Mesendoderm (in vitro differentiated cells): ENCODE measurements around the gene NACAD.

Experiments used
- DNase-seq: peaks from one replicate; pipeline ENCODE4 v3.0.0; 2013
- H2AK5ac ChIP-seq: 2 replicates; pipeline ENCODE4 v1.6.1; 2013; ENCODE audit warnings: low read length, inconsistent platforms
- H2BK120ac ChIP-seq: 2 replicates; pipeline ENCODE4 v1.6.1; 2013; ENCODE audit warnings: low read depth, mild to moderate bottlenecking, low read length, moderate library complexity, mixed read lengths
- H2BK15ac ChIP-seq: replicated peaks from 2 replicates; pipeline ENCODE4 v1.6.1; 2013; ENCODE audit warnings: low read depth, mild to moderate bottlenecking, moderate library complexity
- H2BK5ac ChIP-seq: 2 replicates; pipeline ENCODE4 v1.6.1; 2013; ENCODE audit warnings: low read length, inconsistent platforms
- H3K18ac ChIP-seq: 2 replicates; pipeline ENCODE4 v1.6.1; 2013; ENCODE audit warnings: mild to moderate bottlenecking, low read length, mixed read lengths
- H3K23ac ChIP-seq: one replicate; pipeline ENCODE4 v1.6.1; 2013; ENCODE audit warnings: low read length
- H3K27ac ChIP-seq: 2 replicates; pipeline ENCODE4 v1.5.1; 2013; ENCODE audit warnings: low read depth, mild to moderate bottlenecking, inconsistent platforms, low read length, moderate library complexity
- H3K27me3 ChIP-seq: 2 replicates; pipeline ENCODE4 v1.6.1; 2013; ENCODE audit warnings: low read length, control low read depth, mild to moderate bottlenecking, inconsistent platforms; ENCODE audit not compliant: insufficient read depth, poor library complexity
- H3K36me3 ChIP-seq: 2 replicates; pipeline ENCODE4 v1.6.1; 2013; ENCODE audit warnings: low read length, inconsistent platforms; ENCODE audit not compliant: control insufficient read depth, insufficient read depth
- H3K4ac ChIP-seq: one replicate; pipeline ENCODE4 v1.6.1; 2013; ENCODE audit warnings: low read depth, mild to moderate bottlenecking, low read length, moderate library complexity
- H3K4me1 ChIP-seq: 2 replicates; pipeline ENCODE4 v1.6.1; 2013; ENCODE audit warnings: low read depth, low read length, inconsistent platforms; ENCODE audit not compliant: control insufficient read depth
- H3K4me2 ChIP-seq: 2 replicates; pipeline ENCODE4 v1.6.1; 2013; ENCODE audit warnings: low read length
- H3K4me3 ChIP-seq: 2 replicates; pipeline ENCODE4 v1.5.1; 2013; ENCODE audit warnings: mild to moderate bottlenecking, low read length
- H3K56ac ChIP-seq: one replicate; pipeline ENCODE4 v1.6.1; 2013; ENCODE audit warnings: low read length
- H3K79me1 ChIP-seq: 2 replicates; pipeline ENCODE4 v1.6.1; 2013; ENCODE audit warnings: low read length, inconsistent platforms
- H3K79me2 ChIP-seq: 2 replicates; pipeline ENCODE4 v1.6.1; 2013; ENCODE audit warnings: mild to moderate bottlenecking, low read length; ENCODE audit not compliant: control insufficient read depth, insufficient read depth
- H3K9ac ChIP-seq: 2 replicates; pipeline ENCODE4 v1.6.1; 2013; ENCODE audit warnings: low read length, inconsistent platforms
- H4K5ac ChIP-seq: one replicate; pipeline ENCODE4 v1.6.1; 2013; ENCODE audit warnings: low read length
- H4K8ac ChIP-seq: one replicate; pipeline ENCODE4 v1.6.1; 2013; ENCODE audit warnings: low read depth, mild to moderate bottlenecking, control low read depth, low read length, moderate library complexity
- WGBS: extraction: QIAGEN DNeasy Blood & Tissue Kit; methylation state at CpG from one replicate; pipeline ENCODE4 v1.1.7; 2013; ENCODE audit warnings: low lambda C conversion rate, missing lambda C conversion rate; ENCODE audit not compliant: insufficient coverage; ENCODE audit errors: extremely low coverage; 5-methylcytosine and 5-hydroxymethylcytosine counted together

NACAD gene

GRCh38 chr7:45100761-45101480, 12.2 kb upstream of the NACAD start:
- H2AK5ac ChIP-seq = no peak overlapping the region
- H3K79me1 ChIP-seq = peaks cover 2% of the 10 kb centered on the region
- no peak overlapping the region for H3K23ac ChIP-seq
- no peak overlapping the region for H2BK5ac ChIP-seq
- no peak overlapping the region for H3K4me3 ChIP-seq
- no peak overlapping the region for H3K56ac ChIP-seq
- no peaks in the 10 kb centered on the region for H3K27me3 ChIP-seq
- no peak for DNase-seq
- peaks cover 30% of the 10 kb centered on the region for H3K36me3 ChIP-seq
- no CpG with 5 or more reads among the region's 13 CpGs for WGBS
- H3K4ac ChIP-seq = no peak overlapping the region
- no peak overlapping the region for H4K8ac ChIP-seq
- no peak overlapping the region for H4K5ac ChIP-seq
- H3K18ac ChIP-seq = no peak overlapping the region
- H3K4me2 ChIP-seq = no peak overlapping the region
- H3K27ac ChIP-seq = no peak overlapping the region
- no peaks in the 10 kb centered on the region for H3K79me2 ChIP-seq
- no peak overlapping the region for H2BK15ac ChIP-seq
- no peak overlapping the region for H2BK120ac ChIP-seq
- no peak overlapping the region for H3K9ac ChIP-seq
- H3K4me1 ChIP-seq = no peaks in the 10 kb centered on the region

GRCh38 chr7:45099891-45100760, 11.4 kb upstream of the NACAD start:
- no peaks in the 10 kb centered on the region for H3K4me1 ChIP-seq
- H3K9ac ChIP-seq = no peak overlapping the region
- H3K79me2 ChIP-seq = no peaks in the 10 kb centered on the region
- no peak overlapping the region for H2BK120ac ChIP-seq
- H3K27ac ChIP-seq = no peak overlapping the region
- H3K4me2 ChIP-seq = no peak overlapping the region
- H3K18ac ChIP-seq = no peak overlapping the region
- no peaks in the 10 kb centered on the region for H3K27me3 ChIP-seq
- no peaks in the 10 kb centered on the region for H3K79me1 ChIP-seq
- H3K23ac ChIP-seq = no peak overlapping the region
- no peak overlapping the region for H3K56ac ChIP-seq
- WGBS = no CpG with 5 or more reads among the region's 16 CpGs
- no peak for DNase-seq
- no peak overlapping the region for H4K8ac ChIP-seq
- no peak overlapping the region for H2BK15ac ChIP-seq
- no peak overlapping the region for H3K4ac ChIP-seq
- H2BK5ac ChIP-seq = no peak overlapping the region
- H3K4me3 ChIP-seq = no peak overlapping the region
- peaks cover 24% of the 10 kb centered on the region for H3K36me3 ChIP-seq
- no peak overlapping the region for H2AK5ac ChIP-seq
- no peak overlapping the region for H4K5ac ChIP-seq

DNA sequence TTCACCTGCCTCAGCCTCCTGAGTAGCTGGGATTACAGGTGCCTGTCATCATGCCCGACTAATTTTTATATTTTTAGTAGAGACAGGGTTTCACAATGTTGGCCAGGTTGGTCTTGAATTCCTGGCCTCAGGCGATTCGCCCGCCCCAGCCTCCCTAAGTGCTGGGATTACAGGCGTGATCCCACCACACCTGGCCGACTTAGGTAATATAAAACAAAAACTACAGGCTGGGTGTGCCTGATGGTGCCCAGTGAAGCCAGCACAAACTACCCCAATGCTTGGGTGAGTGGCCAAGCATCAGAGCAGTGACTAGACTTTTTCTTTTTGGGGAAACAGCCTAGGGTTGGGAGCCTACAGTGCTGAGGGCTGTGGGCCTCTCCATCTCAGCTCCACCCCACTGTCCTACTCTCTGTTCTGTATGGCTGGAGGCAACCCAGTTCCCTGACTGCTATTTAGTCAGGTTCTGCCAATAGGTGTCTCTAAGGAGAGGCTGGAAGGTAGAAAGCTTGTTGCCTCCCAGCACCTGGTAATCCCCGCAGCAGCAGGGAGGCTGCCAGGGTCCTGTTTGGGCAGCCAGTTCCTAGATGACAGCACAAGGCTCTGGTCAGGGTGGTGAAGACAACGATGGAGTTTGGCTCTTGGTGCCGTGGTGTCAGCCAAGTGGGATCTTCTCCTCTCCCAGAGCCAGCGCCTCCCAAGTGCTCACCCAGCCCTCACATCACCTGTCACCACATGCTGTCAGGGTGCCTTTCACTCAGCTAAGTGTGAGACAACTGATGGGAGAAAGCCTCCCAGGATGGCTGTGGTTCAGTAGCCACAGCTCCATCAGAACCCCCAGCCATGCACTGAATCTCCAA, 10.4 kb upstream of the NACAD start:
- WGBS = no CpG with 5 or more reads among the region's 10 CpGs
- no peak overlapping the region for H3K27ac ChIP-seq
- no peaks in the 10 kb centered on the region for H3K4me1 ChIP-seq
- no peak overlapping the region for H2AK5ac ChIP-seq
- H3K56ac ChIP-seq = no peak overlapping the region
- no peak overlapping the region for H3K4me2 ChIP-seq
- H3K23ac ChIP-seq = no peak overlapping the region
- no peak overlapping the region for H3K18ac ChIP-seq
- no peak overlapping the region for H3K9ac ChIP-seq
- H4K8ac ChIP-seq = no peak overlapping the region
- H3K79me1 ChIP-seq = no peaks in the 10 kb centered on the region
- H3K36me3 ChIP-seq = peaks cover 22% of the 10 kb centered on the region
- no peak overlapping the region for H3K4me3 ChIP-seq
- H4K5ac ChIP-seq = no peak overlapping the region
- no peaks in the 10 kb centered on the region for H3K79me2 ChIP-seq
- H3K27me3 ChIP-seq = no peaks in the 10 kb centered on the region
- no peak for DNase-seq
- H3K4ac ChIP-seq = no peak overlapping the region
- no peak overlapping the region for H2BK15ac ChIP-seq
- H2BK120ac ChIP-seq = no peak overlapping the region
- no peak overlapping the region for H2BK5ac ChIP-seq

- WGBS = no CpG with 5 or more reads among the region's 3 CpGs
- H3K27ac ChIP-seq = no peak overlapping the region
- H3K4ac ChIP-seq = no peak overlapping the region
- no peak overlapping the region for H2BK120ac ChIP-seq
- no peak overlapping the region for H2BK15ac ChIP-seq
- H3K23ac ChIP-seq = no peak overlapping the region
- no peak overlapping the region for H2BK5ac ChIP-seq
- H3K4me2 ChIP-seq = no peak overlapping the region
- H3K36me3 ChIP-seq = no peaks in the 10 kb centered on the region
- no peaks in the 10 kb centered on the region for H3K79me1 ChIP-seq
- no peaks in the 10 kb centered on the region for H3K27me3 ChIP-seq
- no peak overlapping the region for H4K5ac ChIP-seq
- H3K79me2 ChIP-seq = no peaks in the 10 kb centered on the region
- H4K8ac ChIP-seq = no peak overlapping the region
- no peak overlapping the region for H3K56ac ChIP-seq
- no peak overlapping the region for H3K18ac ChIP-seq
- H3K4me3 ChIP-seq = no peak overlapping the region
- no peak overlapping the region for H3K9ac ChIP-seq
- no peaks in the 10 kb centered on the region for H3K4me1 ChIP-seq
- H2AK5ac ChIP-seq = no peak overlapping the region
- no peak for DNase-seq
Observed at GRCh38 chr7:45092931-45093235, 4.1 kb upstream of the NACAD start.

- Histone ChIP-seq H3K23ac (no peak overlapping the region), H3K36me3 (no peaks in the 10 kb centered on the region), H2BK120ac (no peak overlapping the region), H3K27ac (no peak overlapping the region), H3K4me3 (no peak overlapping the region), H3K79me1 (no peaks in the 10 kb centered on the region), H3K27me3 (no peaks in the 10 kb centered on the region), H3K9ac (no peak overlapping the region), H3K4ac (no peak overlapping the region), H3K79me2 (no peaks in the 10 kb centered on the region), H4K5ac (no peak overlapping the region), H3K4me2 (no peak overlapping the region), H2BK15ac (no peak overlapping the region), H2BK5ac (no peak overlapping the region), H3K18ac (no peak overlapping the region), H2AK5ac (no peak overlapping the region), H3K4me1 (no peaks in the 10 kb centered on the region), H3K56ac (no peak overlapping the region), H4K8ac (no peak overlapping the region)
- no CpG with 5 or more reads among the region's 7 CpGs for WGBS
- peak; percentile 69 for DNase-seq
Observed at GRCh38 chr7:45092100-45092930, 3.5 kb upstream of the NACAD start.
